ENCODE data around the gene AMOTL2. TPM values are rescaled to one million over a fixed set of nuclear protein-coding genes. Genes with fewer than 3 reads are reported as not detected.

The AMOTL2 gene
- total and polyA plus RNA-seq, 2 donors (not counting 1 experiment from before 2014, with no cell fraction given) = not detected

DNA sequence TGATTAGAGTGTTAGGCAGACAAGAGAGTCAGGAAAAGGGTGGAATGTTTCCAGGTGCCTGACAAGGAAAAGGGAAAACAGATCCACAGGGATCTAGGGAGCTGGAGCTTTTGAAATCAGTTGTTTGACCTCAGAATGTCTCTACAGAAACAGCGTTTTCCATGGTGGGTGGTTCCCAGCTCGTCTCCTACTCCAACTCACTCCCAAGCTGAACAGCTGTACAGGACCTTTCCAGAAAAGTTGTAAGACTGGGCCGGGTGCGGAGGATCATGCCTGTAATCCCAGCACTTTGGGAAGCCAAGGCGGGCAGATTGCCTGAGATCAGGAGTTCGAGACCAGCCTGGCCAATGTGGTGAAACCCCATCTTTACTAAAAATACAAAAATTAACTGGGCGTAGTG lies 67.9 kb downstream of the AMOTL2 start:
- Mint-ChIP-seq H3K27ac (no peak overlapping the region), H3K4me3 (no peak overlapping the region), H3K9me3 (ENCODE audit: insufficient read depth) (no peaks in the 10 kb centered on the region), H3K4me1 (peaks cover 3% of the 10 kb centered on the region), H3K27me3 (peaks cover 24% of the 10 kb centered on the region)
- H2AFZ ChIP-seq (ENCODE audit: insufficient read depth, low read depth, low read length, poor library complexity, severe bottlenecking) = no peak overlapping the region
- no peaks in the 10 kb centered on the region for H3K9me3 ChIP-seq (ENCODE audit: control extremely low read depth in 1 of 3, control insufficient read depth in 2 of 3, insufficient read depth in 1 of 3, low read length in 2 of 3)
- H3K9ac ChIP-seq (ENCODE audit: low read length) = no peak overlapping the region
- ATAC-seq (ENCODE audit: low read depth) = no peak
- intact Hi-C loops (cut with micrococcal nuclease) = no loop called here
- TF ChIP-seq, protein P1, sequence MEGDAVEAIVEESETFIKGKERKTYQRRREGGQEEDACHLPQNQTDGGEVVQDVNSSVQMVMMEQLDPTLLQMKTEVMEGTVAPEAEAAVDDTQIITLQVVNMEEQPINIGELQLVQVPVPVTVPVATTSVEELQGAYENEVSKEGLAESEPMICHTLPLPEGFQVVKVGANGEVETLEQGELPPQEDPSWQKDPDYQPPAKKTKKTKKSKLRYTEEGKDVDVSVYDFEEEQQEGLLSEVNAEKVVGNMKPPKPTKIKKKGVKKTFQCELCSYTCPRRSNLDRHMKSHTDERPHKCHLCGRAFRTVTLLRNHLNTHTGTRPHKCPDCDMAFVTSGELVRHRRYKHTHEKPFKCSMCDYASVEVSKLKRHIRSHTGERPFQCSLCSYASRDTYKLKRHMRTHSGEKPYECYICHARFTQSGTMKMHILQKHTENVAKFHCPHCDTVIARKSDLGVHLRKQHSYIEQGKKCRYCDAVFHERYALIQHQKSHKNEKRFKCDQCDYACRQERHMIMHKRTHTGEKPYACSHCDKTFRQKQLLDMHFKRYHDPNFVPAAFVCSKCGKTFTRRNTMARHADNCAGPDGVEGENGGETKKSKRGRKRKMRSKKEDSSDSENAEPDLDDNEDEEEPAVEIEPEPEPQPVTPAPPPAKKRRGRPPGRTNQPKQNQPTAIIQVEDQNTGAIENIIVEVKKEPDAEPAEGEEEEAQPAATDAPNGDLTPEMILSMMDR (IDR thresholded peaks at IDR 0.05) = no peak
- TF ChIP-seq EZH2 (IDR thresholded peaks at IDR 0.05; ENCODE audit: borderline replicate concordance, insufficient read depth, low read depth, low read length, poor library complexity, severe bottlenecking) = no peak
- no peak overlapping the region for H3K4me3 ChIP-seq (ENCODE audit: control extremely low read depth in 1 of 5, extremely low read depth in 1 of 5, insufficient read depth in 1 of 5, low read depth in 2 of 5, low read length in 4 of 5)
- peaks cover 0 to 2% of the 10 kb centered on the region in 2 donors for H3K4me1 ChIP-seq (ENCODE audit: control insufficient read depth in 2 of 2, insufficient read depth in 2 of 2, low read length in 2 of 2)
- DNase-seq = no peak
- no peaks in the 10 kb centered on the region for H3K79me2 ChIP-seq (ENCODE audit: control insufficient read depth, insufficient read depth, low read length)
- H4K20me1 ChIP-seq (ENCODE audit: control insufficient read depth, insufficient read depth, low read length, poor library complexity, severe bottlenecking) = no peaks in the 10 kb centered on the region
- peaks cover 0 to 12% (median 9%) of the 10 kb centered on the region in 4 experiments for H3K27me3 ChIP-seq (replicated peaks in 1 of 4; ENCODE audit: control extremely low read depth in 1 of 4, control insufficient read depth in 3 of 4, insufficient read depth in 4 of 4, low read length in 3 of 4)
- ChIA-PET CTCF (interaction anchor here (3.0 to 3.3 kb wide), 2 partner anchors 94 to 168 kb away, joined by 13 to 17 read pairs; no protein-coding TSS in a partner anchor), POLR2A (no interaction called here)
- whole genome bisulfite sequencing (ENCODE audit: insufficient coverage) = 92% methylated on average over 4 of the region's 7 CpGs
- no peaks in the 10 kb centered on the region for H3K36me3 ChIP-seq (replicated peaks in 1 of 2; ENCODE audit: control extremely low read depth in 1 of 2, control insufficient read depth in 1 of 2, extremely low read depth in 1 of 2, insufficient read depth in 2 of 2, low read length in 1 of 2)
- H3K4me2 ChIP-seq (replicated peaks; ENCODE audit: low read depth, low read length, poor library complexity, severe bottlenecking) = no peak overlapping the region
- H3K27ac ChIP-seq (ENCODE audit: low read length in 2 of 2) = no peak overlapping the region

Small RNAs within 50 kb of the gene (small RNA-seq; reads per million reads assigned to genes)
- gene HMGN1P9 (ENCODE audit: insufficient read length, low read depth, low replicate concordance) = not detected
- not detected for gene MIR6827 (ENCODE audit: insufficient read length, low read depth, low replicate concordance)

Other genes with a start within 250 kb of the AMOTL2 start
- 63.9 and 67.7 TPM in 2 replicates for gene RYK, start 123.6 kb downstream of the AMOTL2 start, total RNA-seq
- gene RYK, start 123.6 kb downstream of the AMOTL2 start, polyA plus RNA-seq = 16.9 and 30.3 TPM in 2 replicates
- 26.7 and 29.3 TPM in 2 replicates for gene ANAPC13, start 111.5 kb upstream of the AMOTL2 start, total RNA-seq
- 13.0 and 14.6 TPM in 2 replicates for gene ANAPC13, start 111.5 kb upstream of the AMOTL2 start, polyA plus RNA-seq
- gene CEP63, start 111.6 kb upstream of the AMOTL2 start, total RNA-seq = 35.5 and 35.6 TPM in 2 replicates
- 9.6 and 18.2 TPM in 2 replicates for gene CEP63, start 111.6 kb upstream of the AMOTL2 start, polyA plus RNA-seq